IMR-90 (cell line): ENCODE data around the gene CYP2W1.
"Not testable (repeated sequence)": the region's sequence is repeated elsewhere in the genome, so short reads cannot be mapped to it uniquely, and the experiment has no call there.

Experiments used
- CTCF ChIP-seq: conservative IDR thresholded peaks from 2 replicates; pipeline ENCODE4 v1.5.1; 2012; ENCODE audit warnings: mild to moderate bottlenecking, low read depth, low read length, improper control_type of control experiment
- POLR2A ChIP-seq: IDR thresholded peaks from 2 replicates; pipeline ENCODE4 v1.6.1; 2012; ENCODE audit warnings: mild to moderate bottlenecking, low read depth, low read length
- USF2 ChIP-seq: fragments of 150-350 bp; IDR thresholded peaks from 2 replicates; pipeline ENCODE4 v1.6.1; 2017; ENCODE audit warnings: mild to moderate bottlenecking, antibody characterized with exemption, low read length, low read depth

DNA sequence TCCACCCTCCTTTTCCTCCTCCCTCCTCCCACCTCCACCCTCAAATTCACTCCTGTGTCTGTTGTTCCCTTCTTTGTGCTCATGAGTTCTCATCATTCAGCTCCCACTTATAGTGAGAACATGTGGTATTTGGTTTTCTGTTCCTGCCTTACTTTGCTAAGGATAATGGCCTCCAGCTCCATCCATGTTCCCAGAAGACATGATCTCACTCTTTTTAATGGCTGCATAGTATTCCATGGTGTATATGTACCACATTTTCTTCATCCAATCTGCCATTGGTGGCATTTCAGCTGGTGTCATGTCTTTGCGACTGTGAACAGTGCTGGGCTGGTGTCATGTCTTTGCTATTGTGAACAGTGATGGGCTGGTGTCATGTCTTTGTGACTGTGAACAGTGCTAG is 51.8 kb downstream of the CYP2W1 start:
- not testable (repeated sequence) for TF ChIP-seq CTCF, POLR2A, USF2
